ENCODE measurements around the gene IGFBP3.

GRCh38 chr7:45955286-45955685, 34.2 kb upstream of the IGFBP3 start:
- no peak for TF ChIP-seq AGO1 (IDR thresholded peaks at IDR 0.05; ENCODE audit: low read depth, low read length, poor library complexity, severe bottlenecking)
- TF ChIP-seq GATA4 (IDR thresholded peaks at IDR 0.05; ENCODE audit: borderline replicate concordance, low read depth) = no peak
- no peak for TF ChIP-seq CEBPZ (IDR thresholded peaks at IDR 0.05; ENCODE audit: low read length)
- no peak for TF ChIP-seq EHMT2 (IDR thresholded peaks at IDR 0.05; ENCODE audit: borderline replicate concordance, low read depth, low read length)
- TF ChIP-seq ZNF501 (CRISPR knock-in tag; IDR thresholded peaks at IDR 0.05) = no peak
- no peak for TF ChIP-seq CTCF (CRISPR knock-in tag; IDR thresholded peaks at IDR 0.05)
- no peak for TF ChIP-seq PRDM15 (CRISPR knock-in tag; IDR thresholded peaks at IDR 0.05)
- TF ChIP-seq GABPB1 (CRISPR knock-in tag; IDR thresholded peaks at IDR 0.05) = no peak
- no peak for TF ChIP-seq ZFP62 (CRISPR knock-in tag; IDR thresholded peaks at IDR 0.05)
- TF ChIP-seq ELF4 (CRISPR knock-in tag; IDR thresholded peaks at IDR 0.05; ENCODE audit: borderline replicate concordance) = no peak
- no peak for TF ChIP-seq ZBTB49 (CRISPR knock-in tag; IDR thresholded peaks at IDR 0.05; ENCODE audit: borderline replicate concordance)
- TF ChIP-seq KLF15 (CRISPR knock-in tag; IDR thresholded peaks at IDR 0.05; ENCODE audit: borderline replicate concordance) = no peak
- no peak for TF ChIP-seq FOSL2 (CRISPR knock-in tag; IDR thresholded peaks at IDR 0.05)
- no peak for TF ChIP-seq MAX (IDR thresholded peaks at IDR 0.05)

Measured in HepG2 (cell line).